Measurements from ENCODE around the gene GINM1. TPM values are rescaled to one million over a fixed set of nuclear protein-coding genes. Genes with fewer than 3 reads are reported as not detected.

Gene GINM1
- total RNA-seq, 1 donor from 2014 or later, result 29.2 TPM

DNA sequence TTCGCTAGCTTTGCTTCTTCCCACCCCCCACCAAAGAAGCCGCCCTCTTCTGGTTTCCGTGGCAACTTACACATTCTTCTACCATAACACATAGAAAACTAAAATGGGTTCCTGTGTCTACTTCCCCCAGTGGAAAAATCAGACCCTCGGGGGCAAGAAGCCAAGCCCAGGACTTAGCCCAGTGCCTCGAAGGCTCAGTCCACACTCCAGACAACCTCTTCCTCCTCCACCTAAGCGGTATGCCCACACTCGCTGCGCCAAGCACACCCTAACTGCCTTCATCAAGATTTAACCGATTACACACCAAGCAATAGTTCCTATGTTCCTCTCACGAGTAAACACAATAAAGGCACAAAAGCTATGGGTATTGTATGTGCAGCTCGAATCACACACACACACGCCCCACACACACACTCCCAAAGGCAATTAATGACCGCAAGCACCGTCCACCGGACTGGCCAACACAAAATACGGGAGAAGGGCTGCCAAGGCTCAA, 20.9 kb upstream of the GINM1 start:
- TF ChIP-seq, protein P1, sequence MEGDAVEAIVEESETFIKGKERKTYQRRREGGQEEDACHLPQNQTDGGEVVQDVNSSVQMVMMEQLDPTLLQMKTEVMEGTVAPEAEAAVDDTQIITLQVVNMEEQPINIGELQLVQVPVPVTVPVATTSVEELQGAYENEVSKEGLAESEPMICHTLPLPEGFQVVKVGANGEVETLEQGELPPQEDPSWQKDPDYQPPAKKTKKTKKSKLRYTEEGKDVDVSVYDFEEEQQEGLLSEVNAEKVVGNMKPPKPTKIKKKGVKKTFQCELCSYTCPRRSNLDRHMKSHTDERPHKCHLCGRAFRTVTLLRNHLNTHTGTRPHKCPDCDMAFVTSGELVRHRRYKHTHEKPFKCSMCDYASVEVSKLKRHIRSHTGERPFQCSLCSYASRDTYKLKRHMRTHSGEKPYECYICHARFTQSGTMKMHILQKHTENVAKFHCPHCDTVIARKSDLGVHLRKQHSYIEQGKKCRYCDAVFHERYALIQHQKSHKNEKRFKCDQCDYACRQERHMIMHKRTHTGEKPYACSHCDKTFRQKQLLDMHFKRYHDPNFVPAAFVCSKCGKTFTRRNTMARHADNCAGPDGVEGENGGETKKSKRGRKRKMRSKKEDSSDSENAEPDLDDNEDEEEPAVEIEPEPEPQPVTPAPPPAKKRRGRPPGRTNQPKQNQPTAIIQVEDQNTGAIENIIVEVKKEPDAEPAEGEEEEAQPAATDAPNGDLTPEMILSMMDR (conservative IDR thresholded peaks at IDR 0.05), result no peak
- H3K9me3 Mint-ChIP-seq, result no peaks in the 10 kb centered on the region
- H3K36me3 Mint-ChIP-seq, result peaks cover 3% of the 10 kb centered on the region
- peaks cover 23% of the 10 kb centered on the region for H3K4me1 Mint-ChIP-seq (ENCODE audit: unreplicated experiment)
- peak overlapping the region; percentile 96 for H3K4me3 Mint-ChIP-seq
- H3K27me3 Mint-ChIP-seq, result peaks cover 20% of the 10 kb centered on the region
- no peak for DNase-seq (ENCODE audit: extremely low spot score, unreplicated experiment)
- H3K27ac Mint-ChIP-seq, result peak overlapping the region; percentile 98

GRCh38 chr6:149545754-149546471, 20.3 kb upstream of the GINM1 start, which contains the start of gene PPIL4:
PPIL4 (minus strand) TSS chr6:149546043; CDS start chr6:149546005, 38 bp downstream.
- Mint-ChIP-seq H3K27ac (peak within 1 kb of the TSS; percentile 98), H3K36me3 (peaks cover 3% of the 10 kb centered on the region), H3K27me3 (peaks cover 21% of the 10 kb centered on the region), H3K9me3 (no peaks in the 10 kb centered on the region), H3K4me1 (ENCODE audit: unreplicated experiment) (peaks cover 23% of the 10 kb centered on the region), H3K4me3 (peak within 1 kb of the TSS; percentile 96)
- TF ChIP-seq, protein P1 (conservative IDR thresholded peaks at IDR 0.05), result peak; percentile 99
- DNase-seq (ENCODE audit: extremely low spot score, unreplicated experiment), result peak; percentile 98

DNA sequence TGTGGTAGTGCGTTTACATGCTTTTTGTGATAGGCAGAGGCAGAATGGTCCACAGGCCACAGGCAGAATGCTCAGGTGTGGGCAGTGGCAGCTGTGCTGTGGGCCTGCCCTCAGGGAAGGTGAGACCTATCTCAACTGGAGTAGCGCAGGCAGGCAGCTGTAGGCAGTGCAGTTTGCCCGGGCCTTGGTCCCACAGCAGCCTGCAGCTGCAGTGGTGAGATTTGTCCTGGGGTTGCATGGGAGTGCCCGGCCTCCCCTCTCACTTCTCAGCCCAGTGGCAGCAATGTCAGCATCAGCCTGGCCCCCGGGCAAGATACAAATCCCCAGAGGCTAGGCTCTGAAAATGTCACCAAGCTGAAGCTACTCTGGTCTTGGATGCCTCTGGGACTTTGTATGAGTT, 14.3 kb upstream of the GINM1 start:
- no peak for DNase-seq (ENCODE audit: extremely low spot score, unreplicated experiment)
- Mint-ChIP-seq H3K27me3 (peaks cover 58% of the 10 kb centered on the region), H3K36me3 (no peaks in the 10 kb centered on the region), H3K4me1 (ENCODE audit: unreplicated experiment) (no peaks in the 10 kb centered on the region), H3K4me3 (no peak overlapping the region), H3K9me3 (no peaks in the 10 kb centered on the region), H3K27ac (no peak overlapping the region)
- TF ChIP-seq, protein P1 (conservative IDR thresholded peaks at IDR 0.05), result no peak

GRCh38 chr6:149558029-149558428, 8.1 kb upstream of the GINM1 start:
- H3K27me3 Mint-ChIP-seq, result peaks cover 62% of the 10 kb centered on the region

GRCh38 chr6:149559389-149559788, 6.8 kb upstream of the GINM1 start:
- H3K27ac Mint-ChIP-seq, result no peak overlapping the region
- H3K4me3 Mint-ChIP-seq, result no peak overlapping the region
- DNase-seq (ENCODE audit: extremely low spot score, unreplicated experiment), result no peak
- no peaks in the 10 kb centered on the region for H3K4me1 Mint-ChIP-seq (ENCODE audit: unreplicated experiment)
- no peaks in the 10 kb centered on the region for H3K9me3 Mint-ChIP-seq
- TF ChIP-seq, protein P1 (conservative IDR thresholded peaks at IDR 0.05), result no peak
- peaks cover 54% of the 10 kb centered on the region for H3K27me3 Mint-ChIP-seq
- H3K36me3 Mint-ChIP-seq, result no peaks in the 10 kb centered on the region

More at GRCh38 chr6:149558029-149558428, 8.1 kb upstream of the GINM1 start:
- no peaks in the 10 kb centered on the region for H3K4me1 Mint-ChIP-seq (ENCODE audit: unreplicated experiment)
- no peak overlapping the region for H3K27ac Mint-ChIP-seq
- no peaks in the 10 kb centered on the region for H3K9me3 Mint-ChIP-seq
- no peaks in the 10 kb centered on the region for H3K36me3 Mint-ChIP-seq
- no peak for DNase-seq (ENCODE audit: extremely low spot score, unreplicated experiment)
- TF ChIP-seq, protein P1 (conservative IDR thresholded peaks at IDR 0.05), result no peak
- H3K4me3 Mint-ChIP-seq, result no peak overlapping the region

Measured in type B pancreatic cell (in vitro differentiated cells).